Frontal cortex (tissue), 4 donors: Measurements from ENCODE around the gene RPH3AL. TPM values are rescaled to one million over a fixed set of nuclear protein-coding genes. Genes with fewer than 3 reads are reported as not detected.
"Not testable (repeated sequence)": the region's sequence is repeated elsewhere in the genome, so short reads cannot be mapped to it uniquely, and the experiment has no call there.

Source experiments
- DNase-seq, 2 donors: peaks; one replicate each; pipeline ENCODE4 v3.0.0; 2012; ENCODE audit warnings: low spot score in 2 of 2
- FAIRE-seq: peaks from 2 replicates; lab custom pipeline; 2012; peaks lifted over from hg19 to GRCh38; lab: Jason Lieb, UNC
- total RNA-seq: library from RNA; depleted of rRNA; stranded (reverse); fragments of >200 nt; gene quantifications from one replicate; pipeline ENCODE4 v1.2.3, GENCODE V29; 2014
- donor health status: control.
- donor health status: control.
- donor health status: control.

The RPH3AL gene
- total RNA-seq, 1 donor from 2014 or later, result 3.3 TPM

DNA sequence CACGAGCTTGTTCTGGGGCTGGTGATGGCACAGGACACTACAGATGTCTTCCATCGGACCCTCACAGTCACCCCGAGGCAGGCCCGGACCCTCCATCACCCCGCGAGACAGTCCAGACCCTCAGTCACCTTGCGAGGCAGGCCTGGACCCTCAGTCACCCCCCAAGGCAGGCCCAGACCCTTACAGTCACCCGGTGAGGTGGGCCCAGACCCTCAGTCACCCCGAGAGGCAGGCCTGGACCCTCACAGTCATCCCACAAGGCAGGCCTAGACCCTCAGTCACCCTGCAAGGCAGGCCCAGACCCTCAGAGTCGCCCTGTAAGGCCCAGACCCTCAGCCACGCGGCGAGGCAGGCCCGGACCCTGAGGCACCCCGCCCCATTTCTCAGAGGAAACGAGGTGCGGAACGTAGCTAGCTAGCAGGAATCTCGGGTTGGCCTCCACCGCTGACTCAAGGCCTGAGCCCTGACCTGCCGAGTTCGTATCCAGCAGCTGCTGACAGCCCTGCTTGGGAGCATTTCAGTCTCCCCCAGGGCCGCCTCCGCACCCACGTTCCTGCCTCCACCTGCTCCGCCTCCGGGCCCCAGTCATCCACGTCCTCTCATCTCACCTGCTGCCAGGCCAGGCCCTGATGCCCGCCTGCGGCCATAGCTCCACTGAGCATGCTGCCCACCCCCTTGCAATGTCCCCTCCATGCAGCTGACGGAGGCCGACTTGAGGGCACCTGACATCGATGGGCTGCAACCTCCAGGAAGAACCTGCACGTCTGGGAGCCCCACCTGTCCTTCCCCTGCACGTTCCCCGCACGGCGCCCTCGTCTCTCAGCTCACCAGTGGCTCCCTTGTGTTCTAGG lies 28.7 kb downstream of the RPH3AL start:
- no peak for FAIRE-seq
- DNase-seq, result no peak

DNA sequence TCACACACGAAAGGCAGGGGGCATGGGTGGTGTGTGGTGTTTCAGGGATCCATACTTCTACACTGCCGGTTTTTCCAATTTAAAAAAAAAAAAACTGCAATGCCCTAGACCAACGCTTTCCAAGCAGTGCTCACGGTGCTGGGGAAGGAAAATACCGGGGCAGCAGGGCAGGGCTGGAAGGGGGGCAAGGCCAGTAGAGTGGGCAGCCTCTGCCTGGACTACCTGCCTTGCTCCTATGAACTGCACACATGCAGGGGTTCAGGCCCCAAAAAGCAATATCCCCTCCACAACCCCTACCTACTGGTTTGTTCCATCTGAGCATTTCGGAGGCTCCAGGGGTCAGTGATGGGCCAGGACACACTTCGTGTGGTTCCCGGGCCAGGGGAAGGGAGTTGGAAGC lies 29.4 kb downstream of the RPH3AL start:
- DNase-seq, result no peak

DNA sequence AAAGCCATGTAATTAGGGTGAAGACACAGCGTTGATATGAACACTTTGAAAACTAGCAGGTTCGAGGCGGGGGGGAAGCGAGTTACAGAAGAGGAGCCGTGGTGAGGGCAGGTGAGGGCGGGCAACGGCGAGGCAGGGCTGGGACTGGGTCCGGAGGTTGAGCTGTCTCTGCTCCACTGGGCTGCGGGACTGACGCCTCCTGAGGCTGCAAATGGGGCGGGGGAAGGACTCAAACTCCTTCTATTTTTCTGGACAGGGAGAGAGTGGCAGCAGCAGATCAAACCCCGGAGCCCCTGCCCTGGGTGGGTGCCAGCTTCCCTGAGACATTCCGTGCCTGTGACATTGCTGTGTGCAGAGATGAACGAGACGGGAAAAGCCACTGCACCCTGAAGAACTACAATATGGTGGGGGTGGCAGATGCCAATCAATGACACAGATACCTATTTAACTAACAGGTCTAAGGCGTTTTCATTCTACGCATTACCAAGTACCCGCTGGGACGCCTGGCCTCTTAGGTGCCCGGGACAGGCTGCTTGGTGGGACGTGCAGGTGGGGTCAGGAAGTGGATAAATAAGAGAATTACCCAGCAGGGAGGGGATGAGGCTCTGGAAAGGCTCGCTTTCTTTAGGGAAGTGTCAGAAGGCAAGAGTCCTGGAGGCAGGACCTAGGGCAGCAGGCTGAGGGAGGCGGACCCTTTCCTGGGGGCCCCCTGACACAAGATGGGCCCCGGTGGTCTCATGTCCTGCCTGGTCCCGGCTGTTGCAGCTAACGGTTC lies 30.4 kb downstream of the RPH3AL start:
- FAIRE-seq (no peak), DNase-seq (no peak)

More for the DNA sequence above, 29.4 kb downstream of the RPH3AL start:
- no peak for FAIRE-seq

DNA sequence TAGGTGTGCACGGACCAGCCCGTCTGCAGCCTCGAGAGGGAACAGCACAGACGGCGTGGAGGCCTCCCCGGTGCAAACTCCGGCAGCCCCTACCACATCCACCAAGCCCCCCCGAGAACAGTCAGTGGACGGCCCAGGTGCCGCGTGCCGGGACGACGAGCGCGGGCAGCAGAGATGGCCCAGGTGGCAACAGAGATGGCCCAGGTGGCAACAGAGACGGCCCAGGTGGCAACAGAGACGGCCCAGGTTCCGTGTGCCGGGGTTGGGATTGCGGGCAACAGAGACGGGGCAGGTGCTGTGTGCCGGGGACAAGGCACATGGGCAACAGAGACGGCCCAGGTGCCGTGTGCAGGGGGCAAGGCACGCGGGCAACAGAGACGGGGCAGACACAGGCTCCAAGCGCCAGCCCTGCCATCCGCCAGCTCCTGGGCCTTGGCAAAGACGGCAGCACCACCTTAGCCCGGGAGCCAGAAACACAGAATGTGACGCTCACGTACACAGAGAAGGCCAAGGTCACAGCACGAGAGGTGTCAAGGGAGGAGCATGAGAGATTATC lies 31.1 kb downstream of the RPH3AL start:
- DNase-seq (no peak), FAIRE-seq (no peak)

DNA sequence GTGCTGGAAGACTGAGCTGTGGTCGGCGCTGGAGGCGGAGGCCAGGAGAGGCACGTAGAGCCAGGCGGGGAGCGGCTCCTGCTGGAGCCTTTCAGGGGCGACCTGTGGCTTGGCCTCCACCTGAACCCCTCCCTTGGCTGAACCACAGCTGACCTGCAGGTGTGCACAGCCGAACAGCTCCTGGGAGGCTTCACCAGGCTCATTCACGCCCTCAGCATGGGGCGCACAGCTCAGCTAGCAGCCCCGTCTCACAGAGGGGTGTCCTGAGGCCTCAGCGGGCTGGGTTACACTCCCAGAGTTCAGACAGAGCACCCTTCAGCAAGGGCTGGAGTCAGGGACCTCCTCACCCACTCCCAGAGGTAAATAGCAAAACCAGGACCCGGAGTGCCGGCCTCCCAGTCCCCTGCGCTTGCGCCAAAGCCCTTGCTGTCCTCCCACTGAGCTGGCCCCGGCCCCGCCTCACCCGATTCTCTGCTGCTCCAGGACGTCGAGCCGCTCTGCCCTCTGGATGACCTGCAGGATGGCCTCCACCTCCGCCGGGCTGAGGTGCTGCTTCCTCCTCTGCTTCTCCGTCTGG lies 31.7 kb downstream of the RPH3AL start:
- DNase-seq (no peak), FAIRE-seq (no peak)

DNA sequence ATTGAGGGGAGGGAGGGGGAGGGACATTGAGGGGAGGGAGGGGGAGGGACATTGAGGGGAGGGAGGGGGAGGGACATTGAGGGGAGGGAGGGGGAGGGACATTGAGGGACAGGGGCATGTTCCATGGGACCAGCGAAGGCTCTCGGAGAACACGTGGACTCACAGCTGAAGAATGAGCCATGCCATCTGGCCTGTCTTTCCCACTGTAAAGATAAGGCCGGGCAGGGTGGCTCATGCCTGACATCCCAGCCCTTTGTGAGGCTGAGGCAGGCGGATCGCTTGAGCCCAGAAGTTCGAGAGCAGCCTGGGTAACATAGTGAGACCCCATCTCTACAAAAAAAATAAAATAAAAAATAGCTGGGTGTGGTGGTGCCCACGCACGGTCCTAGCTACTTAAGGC lies 32.5 kb downstream of the RPH3AL start:
- FAIRE-seq (no peak), DNase-seq (no peak)

DNA sequence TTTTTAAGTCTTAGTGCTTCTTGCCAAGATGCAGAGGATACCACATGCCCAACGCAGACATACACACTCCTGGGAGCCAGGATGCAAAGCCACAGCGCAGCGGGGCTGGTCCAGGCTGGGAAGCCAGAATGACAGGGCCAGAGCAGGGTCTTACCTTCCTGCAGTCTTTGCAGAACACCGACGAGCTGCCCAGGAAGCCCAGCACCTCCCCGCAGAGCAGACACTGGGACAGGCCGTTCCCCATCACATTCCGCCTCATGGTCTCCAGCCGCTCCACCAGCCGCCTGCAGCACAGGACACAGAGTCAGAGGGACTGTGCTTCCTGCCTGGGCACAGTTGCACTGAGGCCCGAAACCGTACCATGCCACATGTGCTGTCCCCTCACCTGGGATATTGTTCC lies 33.3 kb downstream of the RPH3AL start:
- no peak for DNase-seq
- no peak for FAIRE-seq

DNA sequence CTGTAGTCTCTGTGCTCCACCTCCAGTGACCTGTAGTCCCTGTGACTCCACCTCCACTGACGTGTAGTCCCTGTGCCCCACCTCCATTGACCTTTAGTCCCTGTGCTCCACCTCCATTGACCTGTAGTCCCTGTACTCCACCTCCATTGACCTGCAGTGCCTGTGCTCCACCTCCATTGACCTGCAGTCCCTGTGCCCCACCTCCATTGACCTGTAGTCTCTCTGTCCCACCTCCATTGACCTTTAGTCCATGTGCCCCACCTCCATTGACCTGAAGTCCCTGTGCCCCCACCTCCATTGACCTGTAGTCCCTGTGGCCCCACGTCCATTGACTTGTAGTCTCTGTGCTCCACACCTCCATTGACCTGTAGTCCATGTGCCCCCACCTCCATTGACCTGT lies 35.5 kb downstream of the RPH3AL start:
- not testable (repeated sequence) for FAIRE-seq, DNase-seq

- FAIRE-seq, DNase-seq: not testable (repeated sequence)
Observed at GRCh38 chr17:315399-315798, 37.2 kb downstream of the RPH3AL start.

GRCh38 chr17:314614-314944 lies 38.0 kb downstream of the RPH3AL start:
- FAIRE-seq, DNase-seq: not testable (repeated sequence)

DNA sequence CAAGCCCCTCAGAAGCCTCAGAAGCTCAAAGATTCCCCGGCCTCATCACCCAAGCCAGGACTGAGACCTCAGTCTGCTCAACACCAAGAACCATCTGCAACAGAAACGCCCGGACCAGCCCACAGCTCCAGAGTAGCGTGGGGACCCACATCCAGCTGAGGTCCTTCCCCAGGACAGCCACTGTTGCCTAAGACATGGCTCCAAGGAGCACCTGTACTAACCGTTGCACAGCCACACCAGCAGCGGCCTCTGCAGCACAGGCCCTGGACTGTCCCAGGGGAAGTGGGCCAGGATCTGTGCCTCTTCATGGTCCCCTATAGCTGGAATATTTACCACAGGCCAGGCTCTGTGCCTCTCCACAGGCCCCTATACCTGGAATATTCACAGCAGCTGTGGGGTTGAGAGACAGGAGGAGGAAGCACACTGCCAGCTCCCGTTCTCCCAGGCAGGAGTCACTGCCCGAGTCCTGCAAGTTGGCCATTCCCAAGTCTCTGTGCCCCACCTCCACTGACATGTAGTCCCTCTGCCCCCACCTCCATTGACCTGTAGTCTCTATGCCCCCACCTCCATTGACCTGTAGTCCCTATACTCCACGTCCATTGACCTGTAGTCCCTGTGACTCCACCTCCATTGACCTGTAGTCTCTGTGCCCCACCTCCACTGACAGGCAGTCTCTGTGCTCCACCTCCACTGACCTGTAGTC lies 38.5 kb downstream of the RPH3AL start:
- DNase-seq (no peak), FAIRE-seq (no peak)

DNA sequence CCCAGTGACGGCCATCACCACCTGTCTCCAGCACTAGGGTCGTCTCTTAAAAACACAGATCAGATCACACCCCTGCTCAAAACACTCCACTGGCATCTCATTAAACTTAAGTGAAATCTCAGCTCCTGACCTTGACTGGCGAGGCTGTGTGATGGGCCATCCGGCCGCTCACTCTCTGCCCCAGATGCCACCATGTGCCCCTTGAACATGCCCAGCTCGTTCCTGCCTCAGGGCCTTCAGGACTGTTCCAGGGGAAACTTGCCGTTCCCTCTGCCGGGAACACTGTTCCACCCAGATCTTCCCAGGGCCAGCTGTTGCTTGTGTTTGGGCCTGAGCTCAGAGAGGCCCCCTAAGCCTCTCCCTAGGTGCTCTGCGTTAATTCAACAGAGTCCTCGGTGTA lies 39.4 kb downstream of the RPH3AL start:
- DNase-seq (no peak), FAIRE-seq (no peak)

GRCh38 chr17:312476-313148 lies 40.0 kb downstream of the RPH3AL start:
- DNase-seq (no peak), FAIRE-seq (no peak)

DNA sequence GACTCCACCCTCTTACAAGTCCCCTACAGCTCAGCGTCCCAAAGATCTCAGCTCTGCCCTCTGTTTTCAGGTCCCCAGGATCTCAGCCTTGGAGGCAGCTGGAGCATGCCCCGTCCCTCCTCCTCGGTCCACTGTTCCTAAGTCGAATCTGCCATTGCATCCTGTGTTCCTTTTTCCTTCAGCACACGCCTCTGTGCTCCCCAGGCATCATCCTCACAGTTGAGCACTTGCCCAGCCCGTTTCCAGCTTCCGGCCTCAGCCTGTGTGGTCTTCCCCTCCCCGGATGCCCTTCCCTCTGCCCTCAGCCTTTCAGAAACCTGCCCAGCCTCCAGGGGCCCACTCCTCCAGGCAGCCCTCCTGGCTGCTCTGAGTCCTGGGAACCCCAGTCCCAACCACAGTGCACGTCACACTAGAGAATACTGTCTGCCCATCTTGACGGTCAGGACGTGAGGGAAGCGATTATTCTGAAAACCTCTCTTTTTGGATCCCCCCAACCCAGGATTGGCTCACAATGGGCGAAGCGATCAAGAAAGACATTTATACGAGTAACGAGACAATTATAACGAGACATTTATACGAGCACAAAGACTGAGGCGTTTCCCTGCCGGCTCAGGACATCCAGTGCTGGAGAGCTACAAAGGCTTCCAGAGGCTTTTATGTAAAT lies 41.4 kb downstream of the RPH3AL start:
- no peak for FAIRE-seq
- no peak for DNase-seq

GRCh38 chr17:310111-311010 lies 42.2 kb downstream of the RPH3AL start:
- no peak for DNase-seq
- no peak for FAIRE-seq

- DNase-seq, result no peak
- FAIRE-seq, result no peak
Observed at GRCh38 chr17:309361-309888, 43.2 kb downstream of the RPH3AL start.

- DNase-seq (no peak), FAIRE-seq (no peak)
Observed at GRCh38 chr17:307741-308507, 44.7 kb downstream of the RPH3AL start.
